ENCODE measurements around the gene PTPN6.

The PTPN6 gene

DNA sequence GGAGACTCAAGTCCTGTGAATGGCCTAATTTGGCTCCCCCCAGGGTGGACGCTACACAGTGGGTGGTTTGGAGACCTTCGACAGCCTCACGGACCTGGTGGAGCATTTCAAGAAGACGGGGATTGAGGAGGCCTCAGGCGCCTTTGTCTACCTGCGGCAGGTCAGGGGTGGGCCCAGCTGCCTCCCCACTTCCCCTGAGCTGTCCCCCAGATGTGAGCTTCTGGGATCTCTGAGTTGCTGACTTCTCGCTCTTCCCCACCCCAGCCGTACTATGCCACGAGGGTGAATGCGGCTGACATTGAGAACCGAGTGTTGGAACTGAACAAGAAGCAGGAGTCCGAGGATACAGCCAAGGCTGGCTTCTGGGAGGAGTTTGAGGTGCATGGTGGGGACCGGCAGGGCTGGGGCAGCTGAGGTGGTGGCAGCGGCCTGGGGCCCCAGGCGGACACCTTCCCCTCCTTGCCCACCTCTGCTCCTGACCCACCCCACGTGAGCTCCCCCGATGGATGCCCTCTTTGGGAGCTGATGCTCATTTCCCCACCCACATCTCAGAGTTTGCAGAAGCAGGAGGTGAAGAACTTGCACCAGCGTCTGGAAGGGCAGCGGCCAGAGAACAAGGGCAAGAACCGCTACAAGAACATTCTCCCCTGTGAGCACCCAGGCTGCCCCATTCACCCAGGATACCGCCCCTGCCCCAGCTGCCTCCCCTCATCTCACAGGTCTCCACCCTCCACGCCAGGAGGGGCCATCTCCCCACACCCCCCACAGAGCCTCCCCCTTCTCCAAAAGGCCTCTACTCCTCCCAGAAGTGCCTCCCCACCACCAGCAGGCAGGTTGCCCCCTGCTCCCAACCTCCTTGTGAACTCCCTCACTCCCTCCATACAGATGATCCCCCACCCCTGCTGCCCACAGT lies 4.2 kb downstream of the PTPN6 start:
- no peak for DNase-seq (ENCODE audit: low read depth in 1 of 2, low spot score in 1 of 2)

DNA sequence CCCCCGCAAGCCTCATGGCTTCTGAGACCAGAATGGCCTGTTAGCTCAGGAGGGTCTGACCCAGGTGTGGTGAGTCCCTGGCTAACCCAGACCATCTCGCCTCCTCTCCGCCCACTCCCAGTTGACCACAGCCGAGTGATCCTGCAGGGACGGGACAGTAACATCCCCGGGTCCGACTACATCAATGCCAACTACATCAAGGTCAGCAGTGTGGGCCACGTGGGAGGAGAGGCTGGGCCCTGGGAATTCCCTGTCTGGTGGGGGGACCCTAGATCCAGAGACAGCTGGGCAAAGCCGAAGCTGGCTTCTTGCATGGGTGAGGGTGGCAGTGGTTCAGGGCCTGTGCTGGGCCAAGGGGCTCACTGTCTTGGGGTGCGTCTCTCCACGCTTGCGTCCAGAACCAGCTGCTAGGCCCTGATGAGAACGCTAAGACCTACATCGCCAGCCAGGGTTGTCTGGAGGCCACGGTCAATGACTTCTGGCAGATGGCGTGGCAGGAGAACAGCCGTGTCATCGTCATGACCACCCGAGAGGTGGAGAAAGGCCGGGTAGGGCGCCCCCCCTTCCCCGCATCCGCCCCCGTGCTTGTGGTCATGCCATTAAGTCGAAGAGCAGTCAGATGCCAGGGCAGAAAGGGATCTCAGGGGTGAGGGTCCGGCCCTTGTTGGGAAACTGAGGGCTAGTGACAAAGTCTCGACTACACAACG lies 5.0 kb downstream of the PTPN6 start:
- no peak for DNase-seq (ENCODE audit: low read depth in 1 of 2, low spot score in 1 of 2)

DNA sequence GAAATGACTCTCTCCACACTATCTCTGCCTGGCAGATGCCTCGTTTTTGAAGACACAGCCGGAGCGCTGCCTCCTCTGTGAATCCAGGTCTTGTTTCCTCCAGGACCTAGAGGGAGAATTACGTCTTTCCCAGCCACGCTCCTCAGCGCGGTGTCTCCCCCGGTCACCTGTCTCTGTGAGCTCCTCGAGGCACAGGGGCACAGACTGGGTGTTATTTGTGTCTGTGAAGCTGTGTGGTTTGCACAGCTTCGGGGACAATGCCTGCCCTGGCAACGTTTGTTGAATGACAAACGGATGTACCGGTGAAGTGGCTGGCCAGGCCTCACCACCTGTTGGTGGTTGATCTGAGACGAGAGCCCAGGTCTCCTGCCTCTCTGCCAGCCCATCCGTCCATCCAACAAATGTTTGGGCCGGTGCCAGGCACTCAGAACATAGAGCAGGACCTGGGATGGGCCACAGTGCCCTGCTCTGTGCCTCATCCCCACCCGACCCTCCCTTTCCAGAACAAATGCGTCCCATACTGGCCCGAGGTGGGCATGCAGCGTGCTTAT lies 6.1 kb downstream of the PTPN6 start:
- no peak for DNase-seq (ENCODE audit: low read depth in 1 of 2, low spot score in 1 of 2)

DNA sequence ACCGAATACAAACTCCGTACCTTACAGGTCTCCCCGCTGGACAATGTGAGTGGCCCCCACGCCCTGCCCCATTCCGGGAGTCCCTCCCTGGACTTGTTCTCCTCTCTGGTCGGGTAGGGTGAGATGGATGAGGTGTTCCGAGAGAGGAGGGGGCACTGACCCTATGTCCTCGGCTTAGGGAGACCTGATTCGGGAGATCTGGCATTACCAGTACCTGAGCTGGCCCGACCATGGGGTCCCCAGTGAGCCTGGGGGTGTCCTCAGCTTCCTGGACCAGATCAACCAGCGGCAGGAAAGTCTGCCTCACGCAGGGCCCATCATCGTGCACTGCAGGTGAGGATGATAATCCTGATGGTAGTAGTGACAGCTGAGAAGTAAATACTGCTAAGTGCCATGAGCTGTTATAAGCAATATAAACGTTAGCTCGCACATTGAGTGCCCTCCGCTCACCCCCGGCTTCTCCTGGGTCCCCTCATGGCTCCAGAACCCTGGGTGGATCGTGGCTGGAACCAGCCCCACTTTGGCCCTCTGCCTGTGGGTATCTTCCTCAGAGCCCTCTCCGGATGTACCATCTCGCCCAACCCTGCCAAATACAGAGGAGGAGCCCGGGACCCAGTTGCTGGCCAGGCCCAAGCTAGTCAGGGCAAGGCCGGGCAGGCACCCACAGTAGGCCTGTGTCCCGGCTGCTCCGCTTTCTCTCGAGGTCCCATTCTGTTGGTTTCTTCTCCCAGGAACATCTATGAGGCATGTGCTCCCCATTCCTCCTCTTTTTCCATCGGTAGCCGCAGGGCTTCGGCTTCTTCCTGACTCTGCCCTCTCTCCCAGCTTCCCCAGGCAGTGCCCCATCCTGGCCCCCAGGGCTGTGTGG lies 6.8 kb downstream of the PTPN6 start:
- no peak for DNase-seq (ENCODE audit: low read depth in 1 of 2, low spot score in 1 of 2)

DNA sequence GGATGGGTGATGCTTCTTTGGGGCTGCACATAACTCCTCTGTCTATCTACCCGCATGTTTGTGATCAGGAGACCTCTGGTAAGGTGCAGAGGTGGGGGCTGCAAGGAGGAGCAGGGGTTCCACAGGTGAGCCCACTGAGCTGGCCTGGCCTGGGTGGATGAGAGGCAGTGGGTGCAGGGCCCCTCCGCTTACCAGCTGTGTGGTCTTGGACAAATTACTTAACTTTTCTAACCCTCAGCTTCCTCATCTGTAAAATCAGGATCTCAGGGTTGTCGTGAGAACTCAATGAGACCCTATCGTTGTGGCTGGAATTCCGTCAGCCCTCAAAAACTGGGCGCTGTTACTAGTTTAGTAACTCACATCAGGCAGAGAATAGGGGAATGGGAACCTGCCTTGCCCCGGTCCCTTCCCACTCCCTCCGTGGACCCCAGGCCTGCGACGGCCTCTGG lies 7.5 kb downstream of the PTPN6 start:
- DNase-seq (ENCODE audit: low read depth in 1 of 2, low spot score in 1 of 2), result no peak

DNA sequence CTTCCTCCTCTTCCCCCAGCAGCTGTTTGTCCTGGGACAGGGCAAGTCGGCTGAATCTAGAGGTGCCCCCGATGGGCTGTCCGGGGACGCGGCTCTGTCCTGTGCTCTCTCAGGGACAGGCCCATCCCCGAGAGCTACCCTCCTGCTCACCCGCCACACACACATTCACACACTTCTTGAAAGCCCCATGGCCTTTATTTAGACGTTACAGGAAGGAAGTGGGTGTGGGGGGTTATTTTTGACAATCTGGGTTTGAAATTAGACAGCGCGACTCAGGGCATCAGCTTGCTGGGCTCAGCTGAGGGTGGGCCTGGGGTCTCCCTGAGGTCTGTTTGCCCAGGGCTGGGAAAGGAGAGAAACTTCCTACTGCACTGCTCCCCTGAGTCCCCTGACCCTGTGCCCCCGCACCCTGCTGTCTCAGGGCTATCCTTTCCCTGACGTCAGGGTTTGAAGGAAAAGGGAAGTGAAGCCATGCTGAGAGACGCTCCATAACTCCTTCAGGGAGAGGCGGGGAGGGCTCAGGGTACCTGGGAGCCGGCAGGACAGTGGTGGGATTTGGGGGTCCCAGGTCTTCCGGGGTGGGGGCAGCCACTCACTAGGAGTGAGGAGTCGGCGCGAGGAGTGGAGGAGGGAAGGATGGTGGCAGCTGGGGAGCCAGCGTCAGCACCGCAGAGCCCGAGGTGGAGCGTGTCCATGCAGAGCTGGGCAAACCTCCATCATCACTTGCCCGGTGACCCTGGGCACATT lies 8.1 kb downstream of the PTPN6 start:
- DNase-seq (ENCODE audit: low read depth in 1 of 2, low spot score in 1 of 2), result peak in 1 of 2 donors; percentile 74

DNA sequence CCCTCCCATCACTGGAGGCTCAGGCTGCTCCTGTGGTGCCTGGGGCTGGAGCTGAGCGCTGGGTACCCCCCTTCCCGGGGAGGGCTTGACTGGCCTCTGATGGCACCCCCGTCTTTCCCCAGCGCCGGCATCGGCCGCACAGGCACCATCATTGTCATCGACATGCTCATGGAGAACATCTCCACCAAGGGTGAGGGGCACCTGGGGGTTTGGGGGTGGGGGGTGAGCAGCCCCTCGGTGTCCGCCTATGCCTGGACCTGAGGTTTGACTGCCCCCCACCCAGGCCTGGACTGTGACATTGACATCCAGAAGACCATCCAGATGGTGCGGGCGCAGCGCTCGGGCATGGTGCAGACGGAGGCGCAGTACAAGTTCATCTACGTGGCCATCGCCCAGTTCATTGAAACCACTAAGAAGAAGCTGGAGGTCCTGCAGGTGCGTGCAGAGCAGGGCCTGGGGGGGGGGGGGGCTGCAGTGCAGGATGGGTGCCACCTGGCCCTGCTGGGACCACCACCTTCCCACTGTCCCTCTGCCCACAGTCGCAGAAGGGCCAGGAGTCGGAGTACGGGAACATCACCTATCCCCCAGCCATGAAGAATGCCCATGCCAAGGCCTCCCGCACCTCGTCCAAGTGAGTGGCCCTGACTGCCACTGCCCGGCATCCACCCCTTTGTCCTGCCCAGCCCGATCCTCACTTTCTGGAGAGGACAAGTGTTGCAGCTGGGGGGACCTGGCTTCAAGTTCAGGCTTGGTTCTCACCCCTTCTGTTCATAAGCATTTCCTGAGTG lies 8.8 kb downstream of the PTPN6 start:
- DNase-seq (ENCODE audit: low read depth in 1 of 2, low spot score in 1 of 2), result no peak

DNA sequence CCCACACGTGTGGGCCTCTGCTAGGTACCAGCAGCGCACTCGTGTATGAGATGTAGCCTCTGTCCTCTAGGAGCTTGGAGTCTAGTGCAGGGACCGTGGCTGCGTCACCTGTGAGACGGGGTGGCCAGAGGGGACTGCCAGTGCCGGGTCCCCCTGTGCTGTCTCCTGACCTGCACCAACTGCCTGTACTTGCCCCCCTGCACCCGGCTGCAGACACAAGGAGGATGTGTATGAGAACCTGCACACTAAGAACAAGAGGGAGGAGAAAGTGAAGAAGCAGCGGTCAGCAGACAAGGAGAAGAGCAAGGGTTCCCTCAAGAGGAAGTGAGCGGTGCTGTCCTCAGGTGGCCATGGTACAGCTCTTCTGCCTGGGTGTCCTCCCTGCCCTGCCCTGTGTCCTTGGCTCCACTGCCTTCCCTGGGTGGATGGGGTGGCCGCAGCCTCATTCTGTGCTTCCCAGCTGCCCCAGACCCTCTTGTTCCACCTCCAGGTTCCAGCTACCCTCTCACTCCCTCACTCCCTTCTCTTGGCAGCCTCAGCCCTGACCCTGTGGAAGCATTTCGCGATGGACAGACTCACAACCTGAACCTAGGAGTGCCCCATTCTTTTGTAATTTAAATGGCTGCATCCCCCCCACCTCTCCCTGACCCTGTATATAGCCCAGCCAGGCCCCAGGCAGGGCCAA lies 9.6 kb downstream of the PTPN6 start:
- DNase-seq (ENCODE audit: low read depth in 1 of 2, low spot score in 1 of 2), result no peak

DNA sequence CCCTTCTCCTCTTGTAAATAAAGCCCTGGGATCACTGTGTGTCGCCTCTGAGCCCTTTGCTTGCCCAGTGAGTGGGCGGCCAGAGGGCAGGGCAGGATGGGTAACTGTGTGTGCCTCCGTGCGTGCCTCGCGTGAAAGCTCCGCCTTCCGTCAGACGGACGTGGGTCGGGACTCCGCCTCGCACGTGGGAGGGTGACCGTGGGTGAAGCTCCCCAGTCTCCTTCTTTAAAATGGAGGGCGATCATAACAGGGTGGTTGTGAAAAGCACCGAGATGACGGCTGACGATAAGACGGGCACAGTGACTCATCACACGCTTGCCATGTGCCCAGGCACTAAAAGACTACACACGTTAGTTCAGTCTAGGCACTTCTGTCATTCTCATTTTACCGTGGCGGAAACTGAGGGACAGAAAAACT lies 10.1 kb downstream of the PTPN6 start:
- peak; percentile 88 to 93 for DNase-seq (ENCODE audit: low read depth in 1 of 2, low spot score in 1 of 2)

DNA sequence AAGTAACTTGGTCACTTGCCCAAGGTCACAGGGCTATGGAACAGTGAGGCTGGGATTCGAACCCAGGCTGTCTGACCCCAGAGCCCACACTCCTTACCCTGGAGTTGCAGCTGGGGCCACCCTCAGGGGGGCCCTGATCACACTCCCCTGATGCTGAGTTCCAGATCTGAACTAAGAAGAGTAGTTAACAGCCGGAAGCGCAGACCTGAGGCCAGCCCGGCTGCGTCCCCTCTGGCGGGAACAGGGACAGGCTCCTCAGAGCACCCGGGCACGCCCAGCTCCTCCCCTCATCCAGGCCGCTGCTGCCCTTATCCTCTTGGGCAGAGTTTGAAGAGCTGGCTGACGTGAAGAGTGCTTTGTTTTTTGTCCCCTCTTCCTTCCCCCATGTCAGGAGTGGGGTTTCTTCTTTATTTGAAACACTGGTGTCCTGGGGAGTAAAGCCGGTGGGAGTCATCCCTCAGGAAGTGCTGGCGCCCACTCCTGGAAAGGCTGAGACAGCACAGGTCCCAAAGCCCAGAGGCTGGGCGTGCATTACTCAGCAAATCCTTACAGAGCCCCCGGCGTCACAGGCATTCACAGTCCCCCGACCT lies 10.6 kb downstream of the PTPN6 start:
- DNase-seq (ENCODE audit: low read depth in 1 of 2, low spot score in 1 of 2), result no peak

DNA sequence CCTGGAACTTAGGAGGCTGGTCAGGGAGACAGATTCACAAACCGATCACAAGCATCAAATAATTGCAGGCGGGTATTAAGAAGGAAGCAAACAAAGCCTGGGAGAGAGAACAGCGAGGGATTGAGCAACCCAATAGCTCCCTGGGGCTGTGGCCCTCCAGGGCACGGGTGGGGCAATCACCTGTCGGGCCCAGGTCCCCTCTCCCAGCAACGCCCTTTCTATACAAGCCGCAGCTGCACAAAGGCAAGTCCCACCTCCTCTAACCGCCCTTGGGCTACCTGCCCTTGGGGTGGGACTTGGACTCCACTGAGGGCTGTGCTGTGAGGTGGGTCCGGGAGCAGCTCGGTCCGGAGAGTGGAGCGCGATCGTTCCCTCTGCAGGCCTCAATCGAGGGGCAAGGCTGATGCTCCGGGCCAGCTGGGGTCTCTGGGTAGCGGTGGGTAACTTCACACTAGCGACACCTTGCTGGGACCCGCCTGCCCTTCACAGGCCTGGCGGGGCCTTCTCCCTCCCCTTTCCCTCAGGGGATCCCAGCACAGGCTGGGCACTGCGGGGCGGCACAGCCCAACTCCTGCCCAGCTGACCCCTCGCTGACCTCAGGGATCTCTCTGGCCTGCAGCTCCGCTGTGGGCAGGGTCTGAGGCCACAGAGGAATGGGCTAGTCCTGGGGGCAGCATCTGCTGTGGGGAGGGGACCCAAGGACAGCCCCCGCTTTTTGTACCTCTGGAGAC lies 11.3 kb downstream of the PTPN6 start:
- DNase-seq (ENCODE audit: low read depth in 1 of 2, low spot score in 1 of 2), result no peak

DNA sequence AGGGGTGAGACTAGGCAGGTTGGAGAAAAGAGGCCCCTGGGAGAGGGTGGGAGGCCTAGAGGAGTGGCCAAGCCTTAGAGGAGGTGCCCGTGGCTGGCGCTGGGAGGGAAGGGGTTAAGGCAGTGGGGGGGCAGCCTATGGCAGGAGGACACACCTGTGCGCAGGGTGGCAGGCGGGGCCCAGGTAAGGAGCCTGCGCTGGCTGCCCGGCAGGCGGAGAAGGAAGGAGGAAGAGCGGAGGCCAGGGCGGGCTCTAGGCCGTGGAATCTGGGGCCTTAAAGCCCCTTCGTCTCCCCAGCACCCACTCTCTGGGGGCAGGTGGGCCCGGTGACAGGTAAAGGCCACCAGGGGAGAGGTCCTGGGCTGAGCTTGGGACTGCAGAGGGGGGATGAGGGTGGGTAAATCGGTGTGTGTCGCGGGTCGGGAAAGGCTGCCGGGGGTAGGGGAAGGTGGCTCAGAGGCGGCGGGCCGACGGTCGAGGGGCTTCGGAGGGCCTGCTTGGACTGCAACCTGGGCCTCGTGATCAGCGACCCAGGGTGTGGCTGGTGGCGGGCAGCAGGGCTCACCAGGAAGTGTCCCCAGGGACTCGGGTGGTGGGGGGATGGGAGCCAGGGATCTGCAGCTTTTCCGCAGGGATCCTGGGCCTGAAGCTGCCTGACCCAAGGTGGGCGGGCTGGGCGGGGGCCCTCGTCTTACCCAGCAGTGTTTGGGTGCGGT lies 12.0 kb downstream of the PTPN6 start:
- DNase-seq (ENCODE audit: low read depth in 1 of 2, low spot score in 1 of 2), result no peak

DNA sequence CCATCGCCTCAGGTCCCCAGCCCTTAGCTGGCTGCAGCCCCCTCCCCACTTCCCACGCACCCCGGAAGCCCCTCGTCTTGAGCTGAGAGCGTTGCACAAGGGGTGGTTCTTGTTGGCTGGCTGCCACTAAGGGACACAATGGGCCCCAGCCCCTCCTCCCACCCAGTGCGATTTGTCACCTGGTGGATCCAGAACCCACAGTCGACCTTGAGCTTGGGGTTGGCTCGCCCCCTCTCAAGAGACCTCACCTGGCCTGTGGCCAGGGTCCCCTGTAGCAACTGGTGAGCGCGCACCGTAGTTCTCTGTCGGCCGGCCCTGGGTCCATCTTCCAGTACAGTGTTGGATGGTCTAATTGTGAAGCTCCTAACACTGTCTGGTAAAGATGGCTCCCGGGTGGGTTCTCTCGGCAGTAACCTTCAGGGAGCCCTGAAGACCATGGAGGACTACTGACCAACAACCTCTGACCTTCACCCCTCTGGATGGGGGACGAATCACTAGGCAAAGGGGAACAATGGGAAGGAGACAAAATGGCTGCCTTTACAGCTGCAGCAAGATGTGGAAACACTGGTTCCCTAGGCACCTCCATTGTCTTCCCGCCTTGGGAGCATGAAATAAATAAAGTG lies 12.7 kb downstream of the PTPN6 start:
- no peak for DNase-seq (ENCODE audit: low read depth in 1 of 2, low spot score in 1 of 2)

DNA sequence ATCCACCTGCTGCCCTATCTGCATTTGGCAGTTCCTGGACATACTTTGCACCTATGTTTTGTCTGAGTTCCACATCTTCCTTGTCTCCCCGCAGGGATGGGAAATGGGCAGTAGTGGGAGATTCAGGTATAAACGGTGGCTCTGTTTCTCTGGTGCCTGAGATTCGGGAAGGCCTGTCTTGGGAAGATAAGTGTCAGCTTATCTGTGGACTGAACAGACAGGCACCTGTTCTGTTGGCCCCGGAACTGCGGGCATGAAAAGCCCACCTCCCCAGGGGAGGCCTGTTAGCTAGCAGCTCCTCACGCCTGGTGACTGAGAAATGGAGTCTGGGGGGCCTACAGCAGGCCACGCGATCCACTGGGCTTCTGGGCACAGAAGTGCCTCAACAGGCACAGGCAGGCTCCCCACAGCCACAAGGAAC lies 13.5 kb downstream of the PTPN6 start:
- DNase-seq (ENCODE audit: low read depth in 1 of 2, low spot score in 1 of 2), result no peak

DNA sequence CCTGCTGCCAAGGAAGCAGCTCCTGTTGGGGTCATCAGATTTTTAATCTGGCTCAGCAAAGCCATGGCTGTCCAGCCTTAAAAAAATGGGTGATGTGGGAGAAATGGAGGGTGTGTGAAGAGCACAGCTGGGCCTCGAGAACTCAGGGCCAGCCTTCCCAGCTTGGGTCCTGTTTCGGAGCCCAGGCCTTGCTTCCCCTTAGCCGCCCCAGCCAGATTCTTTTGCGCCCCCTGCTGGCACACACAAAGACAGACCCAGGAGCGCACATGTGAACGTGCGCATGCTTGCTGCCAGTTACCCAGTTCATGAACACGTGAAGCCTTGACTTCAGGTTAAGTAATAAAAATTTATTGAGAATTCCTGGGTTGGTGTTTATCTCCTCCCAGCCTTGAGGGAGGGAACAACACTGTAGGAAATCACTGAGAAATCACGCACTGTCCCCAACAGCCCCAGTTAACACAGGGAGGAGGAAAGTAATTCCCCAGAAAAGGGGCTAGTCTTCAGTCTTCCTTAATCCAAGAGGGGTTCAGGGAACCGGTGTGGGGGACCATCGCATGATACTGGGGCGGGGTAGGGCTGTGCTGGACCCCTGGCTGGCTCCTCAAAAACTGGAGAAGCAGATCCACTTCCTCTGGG lies 14.0 kb downstream of the PTPN6 start:
- DNase-seq (ENCODE audit: low read depth in 1 of 2, low spot score in 1 of 2), result peak; percentile 79 to 86

DNA sequence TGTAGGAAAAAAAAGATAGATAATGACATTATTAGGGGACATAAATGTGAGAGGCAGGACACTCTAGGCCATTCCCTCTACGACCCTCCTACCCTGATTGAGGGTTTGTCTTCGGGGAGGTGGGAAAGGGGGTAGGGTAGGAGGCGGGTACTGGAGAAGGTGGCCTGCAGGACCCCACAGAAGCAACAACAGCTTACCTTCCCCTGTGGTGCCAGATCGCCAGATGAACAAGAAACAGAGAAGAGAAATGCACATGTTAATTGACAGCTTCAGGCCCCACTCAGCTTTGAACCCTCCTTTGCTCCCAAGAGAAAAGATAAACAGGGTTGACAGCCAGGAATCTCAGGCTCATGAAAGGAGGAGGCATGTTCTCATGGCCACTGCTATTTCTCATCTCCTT lies 14.6 kb downstream of the PTPN6 start:
- DNase-seq (ENCODE audit: low read depth in 1 of 2, low spot score in 1 of 2), result no peak
